OCI-LY7 (cell line): Measurements from ENCODE around the gene CAPSL.

ENCODE experiments used
- EZH2phosphoT487 ChIP-seq: fragments of 200-600 bp; sonication (generic); IDR thresholded peaks from 2 replicates; pipeline ENCODE4 v1.6.1; 2018; ENCODE audit warnings: low read depth, borderline replicate concordance, mild to moderate bottlenecking, mixed run types, antibody characterized with exemption, low read length, moderate library complexity, mixed read lengths
- TF ChIP-seq, protein P1 (sequence below): fragments of 200-600 bp; sonication (generic); conservative IDR thresholded peaks from 2 replicates; pipeline ENCODE4 v1.5.1; 2014; ENCODE audit warnings: mild to moderate bottlenecking, antibody characterized with exemption, low read length, moderate library complexity, mixed read lengths

DNA sequence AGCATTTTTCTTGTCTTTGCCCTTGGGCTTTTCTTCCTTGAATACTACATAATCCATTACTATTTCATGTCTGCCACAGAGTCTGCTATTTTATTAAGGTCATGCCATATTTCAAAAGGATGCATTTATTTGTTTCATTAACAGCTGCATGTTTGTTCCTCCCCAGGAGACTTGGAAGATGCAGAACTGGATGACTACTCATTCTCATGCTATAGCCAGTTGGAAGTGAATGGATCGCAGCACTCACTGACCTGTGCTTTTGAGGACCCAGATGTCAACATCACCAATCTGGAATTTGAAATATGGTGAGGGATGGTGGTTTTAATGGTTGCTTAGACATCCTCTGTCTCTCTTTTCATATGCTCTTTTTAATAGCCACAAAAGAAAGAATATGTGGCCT, 77.7 kb downstream of the CAPSL start:
- TF ChIP-seq, protein P1, sequence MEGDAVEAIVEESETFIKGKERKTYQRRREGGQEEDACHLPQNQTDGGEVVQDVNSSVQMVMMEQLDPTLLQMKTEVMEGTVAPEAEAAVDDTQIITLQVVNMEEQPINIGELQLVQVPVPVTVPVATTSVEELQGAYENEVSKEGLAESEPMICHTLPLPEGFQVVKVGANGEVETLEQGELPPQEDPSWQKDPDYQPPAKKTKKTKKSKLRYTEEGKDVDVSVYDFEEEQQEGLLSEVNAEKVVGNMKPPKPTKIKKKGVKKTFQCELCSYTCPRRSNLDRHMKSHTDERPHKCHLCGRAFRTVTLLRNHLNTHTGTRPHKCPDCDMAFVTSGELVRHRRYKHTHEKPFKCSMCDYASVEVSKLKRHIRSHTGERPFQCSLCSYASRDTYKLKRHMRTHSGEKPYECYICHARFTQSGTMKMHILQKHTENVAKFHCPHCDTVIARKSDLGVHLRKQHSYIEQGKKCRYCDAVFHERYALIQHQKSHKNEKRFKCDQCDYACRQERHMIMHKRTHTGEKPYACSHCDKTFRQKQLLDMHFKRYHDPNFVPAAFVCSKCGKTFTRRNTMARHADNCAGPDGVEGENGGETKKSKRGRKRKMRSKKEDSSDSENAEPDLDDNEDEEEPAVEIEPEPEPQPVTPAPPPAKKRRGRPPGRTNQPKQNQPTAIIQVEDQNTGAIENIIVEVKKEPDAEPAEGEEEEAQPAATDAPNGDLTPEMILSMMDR = no peak
- no peak for TF ChIP-seq EZH2phosphoT487
